Measurements from ENCODE around the gene CCDC73. TPM values are rescaled to one million over a fixed set of nuclear protein-coding genes. Genes with fewer than 3 reads are reported as not detected.

Gene CCDC73
- total RNA-seq, 1 experiment from 2014 or later, result 0.04 TPM

- H3K4me2 ChIP-seq (ENCODE audit: insufficient read depth, insufficient read length, low read length), result no peak overlapping the region
- Mint-ChIP-seq H3K9me3 (peaks cover 9 to 10% of the 10 kb centered on the region in 2 experiments; a peak in 4 of 5 replicates), H3K4me1 (no peaks in the 10 kb centered on the region), H3K36me3 (ENCODE audit: insufficient read depth in 1 of 3, low read depth in 3 of 3) (peaks cover 0 to 10% (median 5%) of the 10 kb centered on the region in 3 experiments; a peak in 2 of 7 replicates), H3K27me3 (ENCODE audit: low read depth) (no peaks in the 10 kb centered on the region; the same call in 1 of the 2 replicates), H3K27ac (no peak overlapping the region), H3K4me3 (no peak overlapping the region)
- no peak overlapping the region for H4K8ac ChIP-seq (replicated peaks; ENCODE audit: insufficient read length, low read depth, low read length)
- H3K9me3 ChIP-seq (ENCODE audit: control insufficient read depth, low read depth, low read length), result peaks cover 5% of the 10 kb centered on the region
- no peak for TF ChIP-seq CTCF (conservative IDR thresholded peaks at IDR 0.05)
- H2BK15ac ChIP-seq (ENCODE audit: low read depth, low read length), result no peak overlapping the region
- DNase-seq, result peak; percentile 26
- H3K4ac ChIP-seq (ENCODE audit: low read depth, low read length), result no peak overlapping the region
- H2BK12ac ChIP-seq (ENCODE audit: insufficient read length, low read depth, low read length), result no peak overlapping the region
- H3K9ac ChIP-seq (ENCODE audit: extremely low read depth, insufficient read length, low read length), result no peak overlapping the region
- H3K79me2 ChIP-seq (ENCODE audit: insufficient read depth, low read length), result no peaks in the 10 kb centered on the region
- H3K18ac ChIP-seq (ENCODE audit: insufficient read length, low read depth, low read length), result no peak overlapping the region
- H2BK20ac ChIP-seq (ENCODE audit: low read depth, low read length, poor library complexity, severe bottlenecking), result no peak overlapping the region
- H4K91ac ChIP-seq (ENCODE audit: insufficient read length, low read depth, low read length), result no peak overlapping the region
- no peak overlapping the region for H3K56ac ChIP-seq (ENCODE audit: insufficient read length, low read depth, low read length)
- no peak overlapping the region for H3K27ac ChIP-seq (ENCODE audit: insufficient read length, low read depth, low read length)
- no peaks in the 10 kb centered on the region for H3K27me3 ChIP-seq (ENCODE audit: insufficient read depth, low read length)
- H3K79me1 ChIP-seq (ENCODE audit: insufficient read depth, low read depth, low read length, poor library complexity, severe bottlenecking), result no peaks in the 10 kb centered on the region
- WGBS (ENCODE audit: extremely low coverage, insufficient read length, low lambda C conversion rate), result no CpG with 5 or more reads among the region's 6 CpGs
- no peaks in the 10 kb centered on the region for H3K23me2 ChIP-seq (ENCODE audit: insufficient read length, low read depth, low read length, poor library complexity, severe bottlenecking)
- no peak overlapping the region for H3K23ac ChIP-seq (ENCODE audit: insufficient read length, low read depth, low read length)
- no peaks in the 10 kb centered on the region for H3K4me1 ChIP-seq (ENCODE audit: insufficient read depth, low read length)
- H2AFZ ChIP-seq (ENCODE audit: low read length), result no peak overlapping the region
- H4K5ac ChIP-seq (ENCODE audit: insufficient read length, low read depth, low read length), result no peak overlapping the region
- no peak overlapping the region; the same call in 1 of the 2 replicates for H3K14ac ChIP-seq (ENCODE audit: insufficient read depth, low read length)
- no peaks in the 10 kb centered on the region for H4K20me1 ChIP-seq (ENCODE audit: control insufficient read depth, insufficient read depth, insufficient read length)
- no peak overlapping the region for H2BK5ac ChIP-seq (ENCODE audit: insufficient read length, low read length)
- H3T11ph ChIP-seq (ENCODE audit: low read length), result no peak overlapping the region
- no peak overlapping the region for H2BK120ac ChIP-seq (ENCODE audit: low read depth, low read length, poor library complexity, severe bottlenecking)
- H2AK5ac ChIP-seq (ENCODE audit: insufficient read length, low read length), result no peak overlapping the region
These were observed 90.2 kb downstream of the CCDC73 start for GRCh38 chr11:32704261-32704660.
